A673 (cell line): ENCODE results near the gene DCP1B.

Experiments used
- CTCF ChIP-seq: fragments of 300-800, 200-600 bp; sonication (generic); conservative IDR thresholded peaks from 2 replicates; pipeline ENCODE4 v1.5.1; 2017; ENCODE audit warnings: low read depth, mild to moderate bottlenecking, antibody characterized with exemption, low read length, moderate library complexity, mixed read lengths
- EZH2 ChIP-seq: fragments of 200-600 bp; sonication (generic); IDR thresholded peaks from 2 replicates; pipeline ENCODE4 v1.6.1; 2017; ENCODE audit warnings: borderline replicate concordance, low read depth, mild to moderate bottlenecking, mixed read lengths, antibody characterized with exemption, low read length; ENCODE audit not compliant: poor library complexity, severe bottlenecking

DNA sequence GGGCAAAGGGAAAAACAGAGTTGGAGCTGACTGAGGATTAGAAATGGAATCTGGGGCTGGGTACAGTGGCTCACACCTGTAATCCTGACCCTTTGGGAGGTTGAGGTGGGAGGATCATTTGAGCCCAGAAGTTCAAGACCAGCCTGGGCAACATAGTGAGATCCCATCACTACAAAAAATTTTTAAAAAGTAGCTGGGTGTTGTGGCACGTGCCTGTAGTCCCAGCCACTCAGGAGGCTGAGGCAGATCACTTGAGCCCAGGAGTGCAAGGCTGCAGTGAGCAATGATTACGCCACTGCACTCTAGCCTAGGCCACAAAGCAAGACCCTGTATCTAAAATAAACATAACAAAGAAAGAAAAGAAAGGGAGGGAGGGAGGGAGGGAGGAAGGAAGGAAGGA, 14.9 kb upstream of the DCP1B start:
- TF ChIP-seq CTCF (no peak), EZH2 (no peak)
